K562 (cell line): ENCODE measurements around the gene PDZRN4. TPM values are rescaled to one million over a fixed set of nuclear protein-coding genes. Genes with fewer than 3 reads are reported as not detected.

Experiments used
- ATAC-seq: fragments of 200-7000 bp; cut with Tn5 transposase; 3 replicates; pipeline ENCODE4 v1.9.1; 2020; ENCODE audit warnings: moderate library complexity
- BruUV-seq: library from RNA; stranded (reverse); fragments of 400-500 nt; replicated peaks from 2 replicates; lab custom pipeline; 2021; lab: Mats Ljungman, UMichigan
- CTCF ChIA-PET: fragments of 300-600 bp; formaldehyde crosslinking; extraction: SDS; loops from one replicate; lab custom pipeline; 2021; ENCODE audit warnings: low intra/inter-chr PET ratio; lab: Yijun Ruan, JAX
- POLR2A ChIA-PET: fragments of 300-600, 350-650 bp; sonication (Branson Sonifier 250); formaldehyde crosslinking; extraction: SDS; loops from one replicate; lab custom pipeline; 2021; ENCODE audit warnings: antibody characterized with exemption, inconsistent platforms; lab: Yijun Ruan, JAX
- DNase-seq, 4 experiments: peaks; one replicate each; pipeline versions ENCODE4 v3.0.0 to v3.0.0-alpha.2; 2011 to 2018; ENCODE audit warnings: low spot score in 3 of 4, mixed read lengths in 3 of 4; ENCODE audit errors: extremely low read depth in 1 of 4
- FAIRE-seq: peaks from 2 replicates; lab custom pipeline; 2011; peaks lifted over from hg19 to GRCh38; lab: Jason Lieb, UNC
- H2AFZ ChIP-seq: 2 replicates; pipeline ENCODE4 v1.6.0; 2011; ENCODE audit warnings: low read depth, low read length, control low read depth, inconsistent platforms
- H3K27ac ChIP-seq: fragments of 200-600 bp; 3 replicates; pipeline ENCODE4 v1.8.0; 2011; ENCODE audit warnings: low read depth, mild to moderate bottlenecking, control low read depth, inconsistent platforms, low read length, moderate library complexity, mixed read lengths; ENCODE audit errors: extremely low read depth
- H3K27me3 ChIP-seq, 2 experiments: fragments of 300-600 bp in 1 of 2; 2 replicates in 1 of 2; 3 replicates in 1 of 2; pipeline versions ENCODE4 v1.6.0 to v1.8.0; 2011; ENCODE audit warnings: inconsistent platforms in 2 of 2, low read length in 2 of 2, mild to moderate bottlenecking in 1 of 2, mixed read lengths in 1 of 2, moderate library complexity in 1 of 2; ENCODE audit not compliant: control insufficient read depth in 2 of 2, insufficient read depth in 2 of 2
- H3K36me3 ChIP-seq: fragments of 300-600 bp; 3 replicates; pipeline ENCODE4 v1.8.0; 2011; ENCODE audit warnings: mild to moderate bottlenecking, low read length, inconsistent platforms; ENCODE audit not compliant: control insufficient read depth, insufficient read depth
- H3K4me1 ChIP-seq, 2 experiments: fragments of 200-600 bp in 1 of 2; replicated peaks in 1 of 2; 2 replicates in 1 of 2; 3 replicates in 1 of 2; pipeline versions ENCODE4 v1.5.1 to v1.8.0; 2011; ENCODE audit warnings: inconsistent platforms in 2 of 2, low read length in 2 of 2, mild to moderate bottlenecking in 1 of 2, mixed read lengths in 1 of 2, moderate library complexity in 1 of 2; ENCODE audit not compliant: control insufficient read depth in 2 of 2, insufficient read depth in 2 of 2
- H3K4me2 ChIP-seq: 2 replicates; pipeline ENCODE4 v1.6.1; 2011; ENCODE audit warnings: low read length, control low read depth, inconsistent platforms, mixed read lengths; ENCODE audit not compliant: insufficient read depth
- H3K4me3 ChIP-seq: fragments of 200-600 bp; sonication (generic), shearing (Covaris generic); 2 replicates; pipeline ENCODE4 v1.5.1; 2016; ENCODE audit warnings: control low read depth, inconsistent platforms
- H3K79me2 ChIP-seq: fragments of 200-600 bp; 3 replicates; pipeline ENCODE4 v1.8.0; 2011; ENCODE audit warnings: low read length, inconsistent platforms; ENCODE audit not compliant: control insufficient read depth, insufficient read depth
- H3K9ac ChIP-seq, 2 experiments: 2 replicates each; pipeline versions ENCODE4 v1.6.0 to v1.6.1; 2011; ENCODE audit warnings: low read depth in 2 of 2, low read length in 2 of 2, control low read depth in 1 of 2, inconsistent platforms in 1 of 2, mild to moderate bottlenecking in 1 of 2, mixed read lengths in 1 of 2; ENCODE audit not compliant: insufficient read depth in 1 of 2
- H3K9me1 ChIP-seq: one replicate; pipeline ENCODE4 v1.6.0; 2011; ENCODE audit warnings: inconsistent platforms, mild to moderate bottlenecking, low read length, moderate library complexity; ENCODE audit not compliant: control insufficient read depth, insufficient read depth
- H3K9me3 ChIP-seq: replicated peaks from 2 replicates; pipeline ENCODE4 v1.5.1; 2011; ENCODE audit warnings: low read depth, low read length, inconsistent platforms; ENCODE audit not compliant: control insufficient read depth, insufficient read depth
- H4K20me1 ChIP-seq: replicated peaks from 2 replicates; pipeline ENCODE4 v1.6.1; 2011; ENCODE audit warnings: low read length, inconsistent platforms, mixed read lengths; ENCODE audit not compliant: control insufficient read depth, insufficient read depth
- CTCFL ChIP-seq: IDR thresholded peaks from 2 replicates; pipeline ENCODE4 v1.6.1; 2011; ENCODE audit warnings: borderline replicate concordance, low read depth, mild to moderate bottlenecking, moderate library complexity, low read length; ENCODE audit not compliant: insufficient read depth, poor library complexity, severe bottlenecking
- ELK1 ChIP-seq: sonication (generic); formaldehyde crosslinking; IDR thresholded peaks from 2 replicates; pipeline ENCODE4 v1.8.1; 2022; ENCODE audit warnings: missing genetic modification reagents
- FOXK1 ChIP-seq: sonication (generic); formaldehyde crosslinking; IDR thresholded peaks from 2 replicates; pipeline ENCODE4 v1.8.0; 2022; ENCODE audit warnings: missing genetic modification reagents, mild to moderate bottlenecking, borderline replicate concordance
- LEF1 ChIP-seq: fragments of 450-650 bp; IDR thresholded peaks from 2 replicates; pipeline ENCODE4 v1.6.1; 2016; ENCODE audit warnings: mild to moderate bottlenecking
- MXD1 ChIP-seq: fragments of 250-450 bp; sonication (Bioruptor Pico); IDR thresholded peaks from 2 replicates; pipeline ENCODE4 v1.8.0; 2021; ENCODE audit warnings: borderline replicate concordance, mild to moderate bottlenecking, moderate library complexity; ENCODE audit not compliant: poor library complexity, severe bottlenecking
- NCOR1 ChIP-seq: fragments of 450-650 bp; IDR thresholded peaks from 2 replicates; pipeline ENCODE4 v1.6.1; 2016; ENCODE audit warnings: mild to moderate bottlenecking, moderate library complexity
- NEUROD1 ChIP-seq: fragments of 150-350 bp; IDR thresholded peaks from 2 replicates; pipeline ENCODE4 v1.6.1; 2014; ENCODE audit warnings: borderline replicate concordance, low read length, low read depth; ENCODE audit not compliant: partially characterized antibody
- NR1H2 ChIP-seq: sonication (generic); formaldehyde crosslinking; IDR thresholded peaks from 2 replicates; pipeline ENCODE4 v1.4.0; 2020; ENCODE audit warnings: mild to moderate bottlenecking, missing genetic modification reagents
- PHTF2 ChIP-seq: fragments of 250-450 bp; sonication (Bioruptor Pico); IDR thresholded peaks from 2 replicates; pipeline ENCODE4 v1.5.0; 2021; ENCODE audit warnings: mild to moderate bottlenecking
- RBM15 ChIP-seq: fragments of 200-400 bp; formaldehyde crosslinking; IDR thresholded peaks from 2 replicates; pipeline ENCODE4 v1.6.1; 2018; ENCODE audit warnings: mild to moderate bottlenecking, low read length, moderate library complexity; ENCODE audit not compliant: insufficient read depth
- TCFL5 ChIP-seq: fragments of 250-450 bp; sonication (Bioruptor Pico); conservative IDR thresholded peaks from 2 replicates; pipeline ENCODE4 v1.6.1; 2021; ENCODE audit warnings: mild to moderate bottlenecking, moderate library complexity, matching md5 sums
- ZHX1 ChIP-seq: fragments of 150-350 bp; conservative IDR thresholded peaks from 2 replicates; pipeline ENCODE4 v1.6.1; 2014; ENCODE audit warnings: low read length
- ZNF143 ChIP-seq: sonication (generic); formaldehyde crosslinking; IDR thresholded peaks from 2 replicates; pipeline ENCODE4 v1.9.0; 2022; ENCODE audit warnings: mild to moderate bottlenecking, missing genetic modification reagents
- ZNF75A ChIP-seq: fragments of 450-650 bp; formaldehyde crosslinking; IDR thresholded peaks from 2 replicates; pipeline ENCODE4 v1.4.0; 2020; ENCODE audit warnings: mild to moderate bottlenecking
- ZSCAN32 ChIP-seq: fragments of 450-650 bp; formaldehyde crosslinking; IDR thresholded peaks from 2 replicates; pipeline ENCODE4 v1.4.0; 2020; ENCODE audit warnings: mild to moderate bottlenecking, moderate library complexity
- WGBS: fragments of 100-300 bp; shearing (Covaris generic); methylation state at CpG from one replicate; pipeline ENCODE4 v1.1.6; 2016; ENCODE audit warnings: low coverage, mixed read lengths; ENCODE audit not compliant: insufficient coverage; ENCODE audit errors: missing lambda C conversion rate; 5-methylcytosine and 5-hydroxymethylcytosine counted together
- in situ Hi-C: fragments of 300-500 bp; cut with MboI; formaldehyde crosslinking; loops from 4 replicates; pipeline ENCODE4 v1.15.0; 2018; ENCODE audit warnings: inconsistent platforms, mixed read lengths
- intact Hi-C: fragments of 100-400 bp; cut with micrococcal nuclease; formaldehyde crosslinking; loops from 2 replicates; pipeline ENCODE4 v1.14.2; 2022
- polyA plus RNA-seq, 8 experiments: library from polyadenylated mRNA; depleted of rRNA in 4 of 8; stranded (reverse) in 5 of 8; unstranded in 3 of 8; fragments of >200 nt; fragmentation: Nextera tagmentation in 2 of 8; fragmentation: Illumina TruSeq in 1 of 8; extraction: Ambion mirVana in 2 of 8; extraction: Trizol in 1 of 8; gene quantifications; 2 replicates each; pipeline versions ENCODE4 v1.2.1 to v1.2.3, GENCODE V29; 2011 to 2014; ENCODE audit warnings: inconsistent platforms in 1 of 8, missing spikeins in 1 of 8
- total RNA-seq, 7 experiments: library from RNA; depleted of rRNA in 6 of 7; stranded (reverse); fragments of >200 nt in 6 of 7; fragmentation: Illumina TruSeq in 2 of 7; extraction: Trizol in 2 of 7; gene quantifications; 2 replicates each; pipeline versions ENCODE4 v1.2.1 to v1.2.3, GENCODE V29; 2011 to 2021; ENCODE audit warnings: low replicate concordance in 1 of 7
- TF ChIP-seq, protein P1 (sequence below): fragments of 450-650 bp; IDR thresholded peaks from one replicate; pipeline ENCODE4 v1.6.1; 2018; ENCODE audit warnings: mild to moderate bottlenecking, moderate library complexity; ENCODE audit not compliant: partially characterized antibody

Gene PDZRN4
- total and polyA plus RNA-seq, 9 of the 15 experiments (the other 6 are each of a cell fraction or from before 2014, with no cell fraction given): not detected

DNA sequence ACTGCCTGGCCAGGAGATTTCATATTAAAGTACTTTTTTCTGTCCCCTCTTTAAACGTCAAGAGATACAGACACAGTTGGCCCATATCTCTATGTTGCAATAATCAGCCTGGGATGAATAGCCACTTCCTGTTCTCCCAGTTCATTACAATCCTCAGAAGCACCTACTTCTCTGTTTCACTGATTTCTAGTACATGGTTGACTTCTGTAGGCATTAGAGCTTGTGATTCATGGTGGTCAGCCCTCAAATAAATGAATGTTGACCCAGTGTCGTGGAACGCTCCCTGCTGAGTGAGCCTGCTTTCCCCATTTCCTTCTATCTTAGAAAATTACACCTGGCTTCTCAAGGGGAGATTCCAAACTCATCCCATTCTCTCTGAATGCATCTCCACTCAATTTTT is 416.7 kb downstream of the PDZRN4 start:
- in situ Hi-C loops: no loop called here
- POLR2A ChIA-PET: no interaction called here
- H3K4me1 ChIP-seq: no peaks in the 10 kb centered on the region
- TF ChIP-seq ZHX1 (no peak), ZNF75A (no peak), ZSCAN32 (CRISPR knock-in tag) (no peak), ZNF143 (CRISPR knock-in tag) (no peak), CTCFL (no peak), PHTF2 (CRISPR knock-in tag) (no peak), MXD1 (CRISPR knock-in tag) (no peak), NEUROD1 (no peak), FOXK1 (CRISPR knock-in tag) (no peak), TCFL5 (CRISPR knock-in tag) (no peak), ELK1 (CRISPR knock-in tag) (no peak), RBM15 (no peak), NCOR1 (no peak), LEF1 (no peak), NR1H2 (CRISPR knock-in tag) (no peak)
- TF ChIP-seq, protein P1, sequence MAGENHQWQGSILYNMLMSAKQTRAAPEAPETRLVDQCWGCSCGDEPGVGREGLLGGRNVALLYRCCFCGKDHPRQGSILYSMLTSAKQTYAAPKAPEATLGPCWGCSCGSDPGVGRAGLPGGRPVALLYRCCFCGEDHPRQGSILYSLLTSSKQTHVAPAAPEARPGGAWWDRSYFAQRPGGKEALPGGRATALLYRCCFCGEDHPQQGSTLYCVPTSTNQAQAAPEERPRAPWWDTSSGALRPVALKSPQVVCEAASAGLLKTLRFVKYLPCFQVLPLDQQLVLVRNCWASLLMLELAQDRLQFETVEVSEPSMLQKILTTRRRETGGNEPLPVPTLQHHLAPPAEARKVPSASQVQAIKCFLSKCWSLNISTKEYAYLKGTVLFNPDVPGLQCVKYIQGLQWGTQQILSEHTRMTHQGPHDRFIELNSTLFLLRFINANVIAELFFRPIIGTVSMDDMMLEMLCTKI: no peak

More for the DNA sequence above, 416.7 kb downstream of the PDZRN4 start:
- H3K27me3 ChIP-seq: no peaks in the 10 kb centered on the region
- no peak for DNase-seq
- CTCF ChIA-PET: no interaction called here
- H3K4me2 ChIP-seq: no peak overlapping the region
- no peak overlapping the region for H3K9ac ChIP-seq
- no peaks in the 10 kb centered on the region for H4K20me1 ChIP-seq
- ATAC-seq: no peak
- no peak for FAIRE-seq
- WGBS: 0% methylated on average over 3 of the region's 3 CpGs
- no peak overlapping the region for H2AFZ ChIP-seq
- no peaks in the 10 kb centered on the region for H3K9me1 ChIP-seq
- H3K36me3 ChIP-seq: no peaks in the 10 kb centered on the region
- no peak overlapping the region for H3K27ac ChIP-seq
- BruUV-seq: no TSS peak
- H3K79me2 ChIP-seq: no peaks in the 10 kb centered on the region
- intact Hi-C loops: no loop called here
- no peaks in the 10 kb centered on the region for H3K9me3 ChIP-seq
- H3K4me3 ChIP-seq: no peak overlapping the region
